ENCODE results near the gene ANKRD44.
"Not testable (repeated sequence)": the region's sequence is repeated elsewhere in the genome, so short reads cannot be mapped to it uniquely, and the experiment has no call there.

ANKRD44 gene

GRCh38 chr2:197315371-197315770, 4.8 kb upstream of the ANKRD44 start:
- DNase-seq, result no peak

GRCh38 chr2:197312186-197312585, 1.6 kb upstream of the ANKRD44 start:
- DNase-seq, result no peak

GRCh38 chr2:197311421-197312033, 947 bp upstream of the ANKRD44 start:
- DNase-seq, result no peak

GRCh38 chr2:197310987-197311420, 424 bp upstream of the ANKRD44 start:
- DNase-seq, result no peak

GRCh38 chr2:197309691-197310231, 819 bp downstream of the ANKRD44 start:
- no peak for DNase-seq

- DNase-seq, result no peak
These were observed 1.4 kb downstream of the ANKRD44 start for GRCh38 chr2:197308996-197309690.

GRCh38 chr2:197308585-197308984, 2.0 kb downstream of the ANKRD44 start:
- DNase-seq, result no peak

- DNase-seq, result no peak
These were observed 2.6 kb downstream of the ANKRD44 start for GRCh38 chr2:197307933-197308521.

- DNase-seq, result no peak
These were observed 3.2 kb downstream of the ANKRD44 start for GRCh38 chr2:197307236-197307932.

GRCh38 chr2:197306696-197307040, 3.9 kb downstream of the ANKRD44 start:
- no peak for DNase-seq

GRCh38 chr2:197306024-197306695, 4.4 kb downstream of the ANKRD44 start:
- no peak for DNase-seq

- DNase-seq, result no peak
These were observed 6.0 kb downstream of the ANKRD44 start for GRCh38 chr2:197304556-197305011.

GRCh38 chr2:197300139-197300538, 10.4 kb downstream of the ANKRD44 start:
- DNase-seq, result no peak

- no peak for DNase-seq
These were observed 12.0 kb downstream of the ANKRD44 start for GRCh38 chr2:197298609-197299008.

- no peak for DNase-seq
These were observed 12.7 kb downstream of the ANKRD44 start for GRCh38 chr2:197297772-197298318.

- no peak for DNase-seq
These were observed 13.3 kb downstream of the ANKRD44 start for GRCh38 chr2:197297266-197297665.

GRCh38 chr2:197296835-197297234, 13.7 kb downstream of the ANKRD44 start:
- no peak for DNase-seq

- DNase-seq, result no peak
These were observed 16.3 kb downstream of the ANKRD44 start for GRCh38 chr2:197294260-197294659.

- DNase-seq, result no peak
These were observed 17.1 kb downstream of the ANKRD44 start for GRCh38 chr2:197293252-197294007.

- DNase-seq, result no peak
These were observed 18.0 kb downstream of the ANKRD44 start for GRCh38 chr2:197292619-197293018.

GRCh38 chr2:197287596-197287932, 23.0 kb downstream of the ANKRD44 start:
- not testable (repeated sequence) for DNase-seq
